Mesenteric fat pad (tissue), 1 donor: ENCODE data around the gene ENPP3. TPM values are rescaled to one million over a fixed set of nuclear protein-coding genes. Genes with fewer than 3 reads are reported as not detected.
"Not testable (repeated sequence)": the region's sequence is repeated elsewhere in the genome, so short reads cannot be mapped to it uniquely, and the experiment has no call there.

ENCODE experiments used
- DNase-seq: peaks from one replicate; pipeline ENCODE4 v3.0.0-alpha.2; 2020; ENCODE audit warnings: low spot score
- total RNA-seq: library from RNA; stranded (reverse); fragmentation: NEBNext Ultra II Directional; extraction: Animal tissue kit (Norgen Biotek cat#: 25700); gene quantifications from one replicate; pipeline ENCODE4 v1.2.1, GENCODE V29; 2021
- donor health status: DM: yes; HTN: yes; CAD: no.

Gene ENPP3
- total RNA-seq, 1 donor from 2014 or later: 0.48 TPM

DNA sequence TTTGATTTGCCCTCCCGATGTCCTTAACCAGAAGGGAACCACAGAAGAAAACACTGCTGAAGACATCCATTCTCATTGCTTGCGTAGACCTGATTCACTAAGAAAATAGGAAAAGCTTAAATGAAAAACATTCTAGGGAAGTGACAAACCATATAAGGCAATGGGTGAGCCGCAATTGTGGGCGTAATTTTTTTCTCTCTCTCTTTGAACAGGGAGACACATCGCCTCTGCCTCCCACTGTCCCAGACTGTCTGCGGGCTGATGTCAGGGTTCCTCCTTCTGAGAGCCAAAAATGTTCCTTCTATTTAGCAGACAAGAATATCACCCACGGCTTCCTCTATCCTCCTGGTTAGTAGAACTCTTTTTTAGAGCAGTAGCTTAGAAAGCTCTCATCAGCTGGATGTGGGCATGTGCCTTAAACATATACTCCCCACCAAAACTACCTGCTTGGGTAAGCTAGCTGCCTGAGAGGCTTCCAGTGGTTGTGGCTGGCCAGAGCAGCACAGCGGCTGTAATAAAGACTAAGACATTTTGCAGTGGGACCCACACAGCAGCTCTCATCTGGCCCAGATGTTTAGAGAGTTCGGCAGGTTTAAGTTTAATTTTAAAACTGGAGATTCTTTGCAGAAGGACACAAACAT lies 96.4 kb downstream of the ENPP3 start:
- DNase-seq: no peak

DNA sequence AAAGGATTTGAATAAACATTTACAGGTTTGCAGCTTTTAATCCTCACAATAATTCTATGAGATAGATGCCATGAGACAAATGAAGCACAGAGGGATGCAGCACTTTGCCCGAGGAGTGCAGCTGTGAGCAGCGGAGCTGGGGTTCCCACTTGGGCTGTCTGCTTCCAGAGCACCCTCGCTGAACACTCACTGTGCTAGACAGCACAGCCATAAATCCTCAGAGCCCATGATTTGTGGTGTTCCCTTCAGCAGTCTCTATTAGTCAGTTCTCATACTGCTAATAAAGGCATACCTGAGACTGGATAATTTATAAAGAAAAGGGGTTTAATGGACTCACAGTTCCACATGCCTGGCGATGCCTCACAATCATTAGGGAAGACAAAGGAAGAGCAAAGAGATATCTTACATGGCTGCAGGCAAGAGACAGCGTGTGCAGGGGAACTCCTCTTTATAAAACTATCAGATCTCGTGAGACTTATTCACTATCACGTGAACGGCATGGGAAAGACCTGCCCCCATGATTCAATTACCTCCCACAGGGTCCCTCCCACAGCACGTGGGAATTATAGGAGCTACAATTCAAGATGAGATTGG lies 99.0 kb downstream of the ENPP3 start:
- DNase-seq: no peak

DNA sequence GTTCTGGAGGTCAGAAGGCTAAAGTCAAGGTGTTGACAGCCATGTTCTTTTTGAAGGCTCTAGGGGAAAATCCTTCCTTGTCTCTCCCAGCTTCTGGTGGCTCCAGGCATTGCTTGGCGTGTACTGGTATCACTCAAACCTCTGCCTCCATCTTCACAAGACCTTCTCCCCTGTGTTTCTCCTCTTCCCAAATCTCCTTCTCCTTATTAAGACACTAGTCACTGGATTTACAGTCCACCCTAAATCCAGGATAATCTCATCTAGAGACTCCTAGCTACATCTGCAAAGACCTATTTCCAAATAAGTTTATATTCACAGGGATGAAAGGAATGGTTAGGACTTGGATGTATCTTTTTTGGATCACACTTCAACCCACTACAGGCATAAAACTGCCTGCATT lies 99.7 kb downstream of the ENPP3 start:
- DNase-seq: no peak

DNA sequence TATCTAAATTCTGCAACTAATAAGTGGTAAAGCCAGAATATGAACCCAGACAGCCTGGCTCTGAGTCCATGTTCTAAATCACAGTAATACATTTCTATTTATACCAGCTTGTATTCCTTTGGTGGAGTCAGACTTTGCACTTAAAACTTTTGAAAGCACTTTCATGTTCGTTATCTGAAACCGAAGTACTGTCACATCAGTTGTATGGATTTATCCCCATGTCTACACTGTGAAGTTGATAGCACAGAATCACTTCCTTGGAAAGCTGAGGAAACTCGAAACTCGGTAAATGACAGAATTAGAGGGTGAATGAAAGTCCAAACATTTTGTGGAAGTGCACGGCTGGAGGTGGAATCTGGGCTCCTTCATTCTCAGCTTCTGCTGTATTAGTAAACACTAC lies 102.0 kb downstream of the ENPP3 start:
- no peak for DNase-seq

DNA sequence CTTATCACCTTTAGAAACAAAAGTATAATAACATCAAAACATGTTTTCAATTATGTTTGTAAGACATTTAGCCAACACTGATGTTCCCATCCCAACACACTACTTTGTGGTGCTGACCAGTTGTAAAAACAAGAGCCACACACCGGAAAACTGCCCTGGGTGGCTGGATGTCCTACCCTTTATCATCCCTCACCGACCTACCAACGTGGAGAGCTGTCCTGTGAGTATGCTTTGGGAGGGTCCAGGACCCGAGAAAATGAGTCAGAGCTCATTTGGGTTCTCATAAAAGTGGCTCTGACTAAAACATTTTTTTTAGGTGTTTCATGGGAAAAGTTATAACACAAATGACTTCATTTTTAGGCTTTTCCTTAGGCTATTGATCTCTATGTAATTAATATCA lies 103.1 kb downstream of the ENPP3 start:
- no peak for DNase-seq

DNA sequence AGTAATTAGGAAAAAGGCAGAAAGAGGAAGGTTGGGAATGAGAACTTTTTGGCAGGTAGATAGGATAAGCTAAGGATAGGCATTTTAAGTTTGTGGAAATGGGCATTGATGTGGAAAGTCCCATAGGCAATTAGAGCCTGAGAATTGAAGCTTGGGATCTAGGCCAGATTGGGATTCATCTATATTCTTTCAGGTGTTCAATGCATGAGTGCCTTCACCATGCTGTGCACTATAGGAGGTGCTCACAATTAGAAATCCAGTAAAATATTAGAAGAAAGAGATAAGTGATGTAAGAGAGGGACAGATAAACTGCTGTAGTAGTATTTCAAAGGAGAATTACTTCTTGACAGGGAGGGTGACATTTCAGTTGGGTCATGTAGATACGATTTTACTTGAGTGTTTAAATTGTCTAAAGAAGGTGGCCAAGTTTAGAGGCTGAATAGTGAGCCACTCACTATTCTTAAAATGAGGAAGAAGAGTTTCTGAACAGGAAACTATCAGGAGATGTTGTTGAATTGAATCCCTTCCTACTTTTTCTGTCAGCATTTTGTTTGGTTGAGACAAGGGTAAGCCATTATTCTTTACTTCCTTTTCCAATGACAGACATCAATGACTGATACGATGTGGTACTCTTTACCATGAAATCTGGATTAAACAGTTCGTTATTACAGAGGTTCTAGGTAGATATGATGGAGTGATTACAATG lies 104.7 kb downstream of the ENPP3 start:
- DNase-seq: no peak

DNA sequence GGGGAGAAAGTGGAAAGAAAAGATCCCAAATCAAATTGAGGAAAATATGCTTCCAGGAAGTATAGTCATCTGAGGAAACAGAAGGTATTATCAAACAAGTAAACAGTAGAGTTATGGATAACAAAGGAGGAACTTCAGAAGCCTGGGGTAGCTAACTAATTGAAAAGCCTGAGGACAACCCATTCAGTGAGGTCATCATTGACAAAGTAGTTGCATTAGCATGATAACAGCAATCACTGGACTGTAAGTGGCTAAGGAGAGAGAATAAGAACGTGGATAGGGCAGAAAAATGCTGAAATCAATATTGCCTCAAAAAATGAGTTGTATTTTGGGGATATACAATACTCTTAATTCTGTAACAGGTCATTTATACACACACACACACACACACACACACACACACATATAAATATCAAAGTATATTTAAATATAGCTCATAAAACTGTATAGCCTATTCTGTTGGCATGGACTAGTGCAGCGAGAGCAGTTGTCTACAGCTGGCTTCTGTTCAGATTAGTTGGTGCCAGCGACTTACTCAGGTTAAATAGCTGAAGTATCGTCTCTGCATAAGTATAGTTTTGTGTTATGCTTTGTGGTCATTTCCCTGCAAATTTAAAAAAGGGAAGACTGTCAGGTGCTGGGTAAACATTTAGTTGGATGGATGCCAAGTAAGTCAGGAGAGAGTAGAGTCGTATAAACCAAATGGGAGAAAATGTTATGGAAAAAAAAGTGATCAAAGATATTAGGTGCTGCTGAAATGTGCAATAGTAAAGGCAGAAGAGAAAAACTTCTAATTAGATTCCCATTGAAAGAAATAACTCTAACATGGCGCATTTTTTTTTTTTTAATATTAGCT lies 107.6 kb downstream of the ENPP3 start:
- no peak for DNase-seq

DNA sequence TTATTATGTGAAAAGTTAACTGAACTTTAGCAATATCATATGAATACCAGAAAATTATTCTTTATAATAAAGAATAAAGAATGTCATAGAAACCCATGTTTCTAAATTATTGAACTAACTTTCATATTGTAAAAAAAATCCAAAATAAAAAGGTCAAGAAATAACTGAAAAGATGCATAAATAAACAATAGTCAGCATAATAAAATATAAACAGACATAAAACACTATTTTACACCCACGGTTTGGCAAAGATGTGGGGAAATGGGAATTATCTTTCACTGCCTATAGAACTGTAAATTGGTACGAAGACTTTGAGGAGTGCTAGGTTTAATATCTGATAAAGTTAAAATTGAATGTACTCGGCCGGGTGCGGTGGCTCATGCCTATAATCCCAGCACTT lies 108.4 kb downstream of the ENPP3 start:
- no peak for DNase-seq

DNA sequence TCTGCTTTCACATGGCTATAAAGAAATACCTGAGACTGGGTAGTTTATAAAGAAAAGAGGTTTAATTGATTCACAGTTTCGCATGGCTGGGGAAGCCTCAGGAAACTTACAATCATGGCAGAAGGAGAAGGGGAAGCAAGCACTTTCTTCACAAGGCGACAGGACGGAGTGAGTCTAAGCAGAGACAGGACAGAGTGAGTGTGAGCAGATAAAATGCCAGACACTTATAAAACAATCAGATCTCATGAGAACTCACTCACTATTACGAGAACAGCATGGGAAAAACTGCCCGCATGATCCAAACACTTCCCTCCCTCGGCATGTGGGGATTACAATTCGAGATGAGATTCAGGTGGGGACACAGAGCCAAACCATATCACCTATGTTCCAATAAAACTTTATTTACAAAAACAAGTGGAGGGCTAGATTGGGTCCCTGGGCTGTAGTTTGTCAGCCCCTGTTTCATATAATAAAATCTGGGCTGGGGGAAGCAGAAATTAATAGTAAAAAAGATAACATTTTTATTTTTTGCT lies 110.8 kb downstream of the ENPP3 start:
- DNase-seq: no peak

DNA sequence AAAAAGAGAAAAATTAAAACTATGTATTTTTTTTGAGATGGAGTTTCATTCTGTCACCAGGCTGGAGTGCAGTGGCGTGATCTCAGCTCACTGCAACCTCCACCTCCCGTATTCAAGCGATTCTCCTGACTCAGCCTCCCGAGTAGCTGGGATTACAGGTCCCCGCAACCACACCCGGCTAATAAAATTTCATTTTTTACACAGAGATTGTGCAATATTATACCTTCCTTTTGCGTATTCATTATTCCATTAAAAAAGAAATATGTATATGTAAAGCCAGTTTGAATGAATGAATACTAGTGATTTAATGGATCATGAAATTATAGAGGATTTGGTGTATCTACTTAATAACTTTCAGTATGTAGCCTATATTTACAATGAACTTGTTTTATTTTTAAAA lies 111.9 kb downstream of the ENPP3 start:
- DNase-seq: no peak

DNA sequence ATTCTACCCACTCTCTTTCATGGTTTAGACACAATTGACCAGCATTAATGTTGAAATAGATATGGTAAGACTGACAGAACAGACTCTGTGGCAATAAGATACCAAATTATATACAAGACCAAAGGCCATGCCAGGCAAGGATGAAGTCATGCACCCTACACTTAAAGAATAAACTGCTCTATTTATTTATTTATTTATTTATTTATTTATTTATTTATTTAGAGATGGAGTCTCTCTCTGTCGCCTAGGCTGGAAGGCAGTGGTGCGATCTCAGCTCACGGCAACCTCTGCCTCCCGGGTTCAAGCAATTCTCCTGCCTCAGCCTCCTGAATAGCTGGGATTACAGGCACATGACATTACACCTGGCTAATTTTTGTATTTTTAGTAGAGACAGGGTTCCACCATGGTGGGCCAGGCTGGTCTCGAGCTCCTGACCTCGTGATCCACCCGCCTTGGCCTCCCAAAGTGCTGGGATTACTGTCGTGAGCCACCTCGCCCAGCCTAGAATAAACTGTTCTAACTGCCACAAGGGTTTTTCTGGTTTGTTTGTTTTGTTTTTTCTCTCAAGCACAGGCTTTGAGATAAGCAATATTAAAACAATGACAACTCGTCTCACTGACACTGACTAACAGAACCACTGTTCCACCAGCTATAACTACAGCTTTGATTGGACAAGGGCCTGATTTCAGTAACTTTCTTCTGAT lies 114.1 kb downstream of the ENPP3 start:
- DNase-seq: not testable (repeated sequence)

DNA sequence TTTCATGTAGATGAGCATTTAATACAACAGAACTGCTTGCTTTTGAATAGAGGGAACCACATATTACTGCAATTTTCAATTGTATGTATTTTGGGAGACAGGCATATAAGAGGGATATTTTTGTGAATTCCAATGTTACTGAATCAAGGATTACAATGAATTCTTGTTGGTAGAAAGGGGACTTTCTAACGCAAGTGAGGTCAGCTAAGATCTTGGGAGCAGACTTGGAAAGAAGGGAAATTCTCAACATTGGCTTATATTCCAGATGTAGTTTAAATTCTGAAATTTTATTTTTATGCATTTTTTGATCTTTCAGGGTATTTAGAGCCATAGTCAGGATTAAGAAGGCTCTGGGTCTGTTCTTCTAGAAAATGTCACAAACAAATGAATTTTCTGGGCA lies 117.0 kb downstream of the ENPP3 start:
- no peak for DNase-seq

DNA sequence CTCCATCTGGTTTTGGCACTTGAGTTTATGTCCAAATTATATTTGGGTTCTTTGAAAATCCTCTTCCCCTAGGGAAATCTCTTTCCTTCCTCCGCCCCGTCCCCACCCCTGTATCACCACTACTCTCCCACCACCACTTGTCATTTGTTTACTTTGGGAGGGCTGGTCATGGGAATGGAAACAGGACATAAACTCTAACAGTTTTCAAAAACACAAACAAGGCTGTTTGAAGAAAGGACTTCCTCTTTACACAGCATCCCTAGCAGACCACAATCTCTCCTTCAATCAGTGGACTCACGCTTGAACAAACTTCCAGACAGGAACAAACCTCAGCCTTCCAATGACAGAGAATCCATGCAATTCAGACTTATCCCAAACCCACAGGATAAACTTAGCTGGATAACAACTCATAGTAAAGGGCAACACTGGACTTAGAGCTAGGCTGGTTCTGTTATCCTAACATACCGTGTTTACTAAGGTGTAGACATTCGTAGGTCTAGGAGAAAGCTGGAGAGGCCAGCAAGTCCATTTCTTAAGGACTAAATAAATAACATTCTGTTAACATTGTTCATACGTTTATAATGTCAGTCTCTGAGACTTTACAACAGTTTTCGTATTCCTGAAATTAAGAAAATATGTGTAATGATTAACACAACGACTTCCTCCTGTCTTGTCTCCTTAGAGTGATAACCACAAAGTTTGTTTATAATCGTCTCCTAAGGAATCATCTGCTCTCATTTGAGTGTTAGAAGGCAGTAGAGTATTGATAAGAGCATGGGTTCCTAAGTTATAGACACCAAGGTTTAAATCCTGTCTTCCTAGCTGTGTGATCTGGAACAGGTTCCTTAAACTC lies 117.8 kb downstream of the ENPP3 start:
- no peak for DNase-seq

DNA sequence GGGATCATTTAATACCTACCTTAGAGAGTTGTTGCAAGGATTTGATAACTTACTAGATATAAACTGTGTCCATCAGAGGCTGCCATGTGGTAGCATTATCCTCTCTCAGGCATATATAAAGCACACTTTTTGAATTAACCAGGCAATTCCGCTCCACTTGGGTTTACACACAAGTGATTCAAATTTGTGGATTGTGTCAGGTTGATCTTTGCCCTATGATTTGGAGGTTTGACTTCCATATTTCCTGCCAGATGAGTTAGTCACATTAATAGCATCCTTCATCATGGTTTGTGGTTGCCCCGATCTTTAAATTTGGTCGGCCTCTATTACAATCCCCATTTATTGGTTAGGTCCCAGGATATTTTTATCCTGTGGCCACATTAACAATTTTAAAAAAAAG lies 118.5 kb downstream of the ENPP3 start:
- DNase-seq: no peak

DNA sequence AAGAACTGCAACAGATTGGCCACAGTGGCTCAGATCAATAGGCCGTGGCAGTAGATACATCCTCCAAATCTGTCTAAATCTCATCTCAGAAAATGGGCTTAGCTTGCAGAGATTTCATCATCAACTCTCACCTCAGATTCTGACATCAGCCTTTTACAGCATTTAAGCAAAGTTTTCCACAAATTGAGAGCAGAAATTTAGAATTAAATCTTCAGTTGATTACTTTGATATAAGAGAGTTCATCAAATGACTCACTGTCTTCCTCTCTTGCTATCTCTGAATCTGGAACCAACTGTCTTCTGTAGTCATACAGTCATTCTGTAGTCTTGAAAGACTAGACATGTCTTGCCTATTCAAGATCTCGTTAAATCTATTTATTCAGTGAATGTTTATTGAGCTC lies 118.9 kb downstream of the ENPP3 start:
- DNase-seq: no peak

DNA sequence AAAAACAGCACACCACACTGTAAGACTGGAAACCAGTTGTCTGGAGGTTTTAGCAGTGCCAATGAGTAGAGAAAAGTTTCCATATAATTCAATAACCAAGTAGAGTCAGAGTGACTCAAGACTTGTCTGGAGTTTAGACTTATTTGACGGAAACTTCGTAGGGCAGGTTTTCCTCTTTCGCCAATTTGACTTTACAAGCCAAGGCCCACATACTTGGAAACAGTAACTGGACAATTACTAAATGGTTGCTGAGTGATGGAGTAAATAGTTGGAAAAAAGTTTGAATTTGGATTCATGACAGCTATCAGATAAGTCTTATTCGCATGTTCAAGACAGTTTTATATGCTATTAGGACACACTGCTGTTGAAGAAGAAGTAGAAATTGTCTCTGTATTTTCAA lies 121.8 kb downstream of the ENPP3 start:
- no peak for DNase-seq

DNA sequence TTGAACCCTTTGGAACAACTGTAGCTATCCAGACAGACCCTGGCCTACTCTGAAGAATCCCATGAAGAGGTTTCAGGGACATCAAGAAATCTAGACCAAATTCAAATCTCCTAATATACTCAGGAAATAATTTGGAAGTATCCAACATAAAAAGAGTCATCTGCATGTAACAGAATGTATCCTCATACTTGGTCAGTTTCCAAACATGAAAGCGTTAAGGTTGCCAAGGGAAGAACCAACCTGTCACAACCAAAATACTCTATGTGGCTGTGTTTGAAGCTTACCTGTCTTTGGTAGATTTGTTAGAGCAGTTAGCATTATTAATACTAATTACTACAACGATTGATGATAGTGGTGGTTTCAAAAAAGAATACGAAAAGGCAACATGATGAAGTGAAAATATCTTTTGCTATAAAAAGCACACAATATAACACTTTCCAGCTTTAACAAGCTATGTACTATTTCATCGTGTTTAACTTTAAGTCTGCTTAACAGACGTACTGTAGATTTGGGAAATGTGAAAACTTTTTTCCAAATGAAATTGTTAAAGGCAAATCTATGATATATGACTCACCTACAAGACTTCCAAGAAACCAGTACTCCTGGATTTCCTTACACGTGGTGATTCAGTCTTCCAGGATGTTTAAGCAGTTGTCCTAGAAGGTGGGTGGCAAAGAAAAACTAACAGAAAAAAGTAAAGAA lies 124.1 kb downstream of the ENPP3 start:
- DNase-seq: no peak

DNA sequence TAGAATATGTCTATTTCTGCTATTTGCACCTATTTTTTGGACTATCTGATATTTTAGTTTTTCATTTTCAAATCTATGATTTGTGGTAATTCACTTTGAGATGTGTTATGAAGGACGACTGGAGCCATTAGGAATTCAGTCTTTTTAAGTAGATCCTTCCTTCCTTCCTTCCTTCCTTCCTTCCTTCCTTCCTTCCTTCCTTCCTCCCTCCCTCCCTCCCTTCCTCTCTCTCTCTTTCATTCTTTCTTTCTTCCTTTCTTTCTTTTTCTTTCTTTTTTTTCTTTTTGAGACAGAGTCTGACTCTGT lies 124.6 kb downstream of the ENPP3 start:
- no peak for DNase-seq

DNA sequence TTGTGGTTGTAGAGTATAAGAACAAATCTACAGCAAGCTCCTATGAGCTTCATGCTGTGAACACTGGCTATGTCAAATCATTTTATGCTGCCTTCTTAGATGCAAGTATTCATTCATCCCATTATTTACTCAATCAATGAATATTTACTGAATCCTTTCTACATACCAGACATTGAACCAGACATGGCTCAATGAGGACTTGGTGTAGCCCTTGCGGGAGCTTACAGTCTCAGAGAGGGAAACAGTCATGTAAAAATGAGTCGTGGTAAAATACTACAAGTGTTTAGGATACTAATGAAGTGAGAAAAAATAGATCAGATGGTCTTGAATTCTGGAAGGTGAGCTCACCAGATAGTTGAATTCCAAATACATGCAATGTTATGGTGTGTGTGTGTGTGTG lies 125.9 kb downstream of the ENPP3 start:
- no peak for DNase-seq

DNA sequence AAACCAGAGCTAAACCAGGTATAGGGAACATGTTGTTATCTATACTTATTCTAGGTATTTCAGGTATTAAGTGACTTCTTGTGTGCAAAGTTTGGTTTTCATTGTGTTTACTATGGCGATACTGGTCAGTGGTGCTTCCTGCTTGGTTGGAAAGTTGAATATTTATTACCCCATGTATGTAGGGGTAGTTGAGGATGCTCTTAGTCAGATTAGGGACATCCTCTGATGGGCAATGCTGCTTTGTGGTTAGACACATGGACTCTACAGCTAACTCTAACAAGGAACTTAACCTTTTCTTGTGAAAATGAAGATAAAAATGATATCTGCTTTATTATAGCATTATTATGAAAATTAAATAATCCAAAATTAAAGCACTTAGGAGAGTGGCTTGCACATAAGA lies 126.6 kb downstream of the ENPP3 start:
- DNase-seq: no peak
